ENCODE measurements around the gene OR2B2.

Gene OR2B2

DNA sequence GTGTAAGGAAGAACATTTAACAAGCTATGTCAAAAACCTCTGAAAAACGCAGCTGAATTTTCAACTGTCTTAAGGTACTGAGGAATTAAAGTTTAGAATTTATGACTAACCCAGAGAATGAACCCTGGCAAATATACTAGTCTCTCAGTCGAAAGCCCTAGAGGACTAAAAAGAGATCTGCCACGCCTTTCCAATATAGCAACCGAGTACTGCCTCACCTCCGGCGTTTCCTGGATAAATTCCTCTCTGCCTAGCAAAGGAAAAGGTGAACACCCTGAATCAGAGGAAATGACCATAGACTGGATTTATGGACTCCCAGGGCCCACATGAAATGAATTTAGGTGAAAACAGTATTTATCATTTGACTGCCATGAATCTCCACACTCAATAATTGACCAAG, 12.0 kb upstream of the OR2B2 start:
- no peak for DNase-seq (ENCODE audit: low read depth in 1 of 2, low spot score in 1 of 2)
- H3K4me3 ChIP-seq (replicated peaks; ENCODE audit: insufficient read depth, low read length) = no peak overlapping the region
- no peaks in the 10 kb centered on the region for H3K27me3 ChIP-seq (ENCODE audit: insufficient read depth, poor library complexity, severe bottlenecking)
- H3K27ac ChIP-seq (replicated peaks) = no peak overlapping the region
- TF ChIP-seq POLR2AphosphoS5 (IDR thresholded peaks at IDR 0.05; ENCODE audit: low read depth) (no peak), SPI1 (IDR thresholded peaks at IDR 0.05; ENCODE audit: borderline replicate concordance, low read depth) (no peak), GABPA (IDR thresholded peaks at IDR 0.05; ENCODE audit: low read depth) (no peak)
- TF ChIP-seq, protein P1, sequence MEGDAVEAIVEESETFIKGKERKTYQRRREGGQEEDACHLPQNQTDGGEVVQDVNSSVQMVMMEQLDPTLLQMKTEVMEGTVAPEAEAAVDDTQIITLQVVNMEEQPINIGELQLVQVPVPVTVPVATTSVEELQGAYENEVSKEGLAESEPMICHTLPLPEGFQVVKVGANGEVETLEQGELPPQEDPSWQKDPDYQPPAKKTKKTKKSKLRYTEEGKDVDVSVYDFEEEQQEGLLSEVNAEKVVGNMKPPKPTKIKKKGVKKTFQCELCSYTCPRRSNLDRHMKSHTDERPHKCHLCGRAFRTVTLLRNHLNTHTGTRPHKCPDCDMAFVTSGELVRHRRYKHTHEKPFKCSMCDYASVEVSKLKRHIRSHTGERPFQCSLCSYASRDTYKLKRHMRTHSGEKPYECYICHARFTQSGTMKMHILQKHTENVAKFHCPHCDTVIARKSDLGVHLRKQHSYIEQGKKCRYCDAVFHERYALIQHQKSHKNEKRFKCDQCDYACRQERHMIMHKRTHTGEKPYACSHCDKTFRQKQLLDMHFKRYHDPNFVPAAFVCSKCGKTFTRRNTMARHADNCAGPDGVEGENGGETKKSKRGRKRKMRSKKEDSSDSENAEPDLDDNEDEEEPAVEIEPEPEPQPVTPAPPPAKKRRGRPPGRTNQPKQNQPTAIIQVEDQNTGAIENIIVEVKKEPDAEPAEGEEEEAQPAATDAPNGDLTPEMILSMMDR (IDR thresholded peaks at IDR 0.05; ENCODE audit: insufficient read depth, low read length) = no peak
- TF ChIP-seq, protein P2, sequence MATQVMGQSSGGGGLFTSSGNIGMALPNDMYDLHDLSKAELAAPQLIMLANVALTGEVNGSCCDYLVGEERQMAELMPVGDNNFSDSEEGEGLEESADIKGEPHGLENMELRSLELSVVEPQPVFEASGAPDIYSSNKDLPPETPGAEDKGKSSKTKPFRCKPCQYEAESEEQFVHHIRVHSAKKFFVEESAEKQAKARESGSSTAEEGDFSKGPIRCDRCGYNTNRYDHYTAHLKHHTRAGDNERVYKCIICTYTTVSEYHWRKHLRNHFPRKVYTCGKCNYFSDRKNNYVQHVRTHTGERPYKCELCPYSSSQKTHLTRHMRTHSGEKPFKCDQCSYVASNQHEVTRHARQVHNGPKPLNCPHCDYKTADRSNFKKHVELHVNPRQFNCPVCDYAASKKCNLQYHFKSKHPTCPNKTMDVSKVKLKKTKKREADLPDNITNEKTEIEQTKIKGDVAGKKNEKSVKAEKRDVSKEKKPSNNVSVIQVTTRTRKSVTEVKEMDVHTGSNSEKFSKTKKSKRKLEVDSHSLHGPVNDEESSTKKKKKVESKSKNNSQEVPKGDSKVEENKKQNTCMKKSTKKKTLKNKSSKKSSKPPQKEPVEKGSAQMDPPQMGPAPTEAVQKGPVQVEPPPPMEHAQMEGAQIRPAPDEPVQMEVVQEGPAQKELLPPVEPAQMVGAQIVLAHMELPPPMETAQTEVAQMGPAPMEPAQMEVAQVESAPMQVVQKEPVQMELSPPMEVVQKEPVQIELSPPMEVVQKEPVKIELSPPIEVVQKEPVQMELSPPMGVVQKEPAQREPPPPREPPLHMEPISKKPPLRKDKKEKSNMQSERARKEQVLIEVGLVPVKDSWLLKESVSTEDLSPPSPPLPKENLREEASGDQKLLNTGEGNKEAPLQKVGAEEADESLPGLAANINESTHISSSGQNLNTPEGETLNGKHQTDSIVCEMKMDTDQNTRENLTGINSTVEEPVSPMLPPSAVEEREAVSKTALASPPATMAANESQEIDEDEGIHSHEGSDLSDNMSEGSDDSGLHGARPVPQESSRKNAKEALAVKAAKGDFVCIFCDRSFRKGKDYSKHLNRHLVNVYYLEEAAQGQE (IDR thresholded peaks at IDR 0.05; ENCODE audit: insufficient replicate concordance, low read depth) = no peak

DNA sequence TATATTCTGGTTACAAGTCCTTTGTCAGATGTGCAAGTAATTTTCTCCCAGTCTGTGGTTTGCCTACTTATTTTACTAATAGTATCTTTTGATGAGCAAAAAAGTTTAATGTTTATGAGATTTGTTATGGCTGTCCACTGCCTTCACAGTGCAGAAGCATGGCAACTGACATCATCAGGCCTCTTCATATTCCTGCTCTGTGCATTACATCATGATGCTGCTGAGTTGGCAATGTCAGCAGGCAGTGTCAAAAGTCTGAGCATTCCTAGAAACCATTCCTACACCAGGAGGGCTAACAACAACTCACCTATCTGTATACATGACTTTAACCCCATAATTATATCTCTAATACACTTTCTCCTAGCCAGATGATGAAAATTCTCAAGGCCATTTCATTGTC, 10.8 kb upstream of the OR2B2 start:
- TF ChIP-seq SPI1 (IDR thresholded peaks at IDR 0.05; ENCODE audit: borderline replicate concordance, low read depth) (no peak), GABPA (IDR thresholded peaks at IDR 0.05; ENCODE audit: low read depth) (no peak)
- TF ChIP-seq, protein P1 (IDR thresholded peaks at IDR 0.05; ENCODE audit: insufficient read depth, low read length) = no peak
- TF ChIP-seq, protein P2 (IDR thresholded peaks at IDR 0.05; ENCODE audit: insufficient replicate concordance, low read depth) = no peak
- H3K27me3 ChIP-seq (ENCODE audit: insufficient read depth, poor library complexity, severe bottlenecking) = no peaks in the 10 kb centered on the region
- DNase-seq (ENCODE audit: low read depth in 1 of 2, low spot score in 1 of 2) = no peak
- H3K4me3 ChIP-seq (replicated peaks; ENCODE audit: insufficient read depth, low read length) = no peak overlapping the region
- H3K27ac ChIP-seq (replicated peaks) = no peak overlapping the region

DNA sequence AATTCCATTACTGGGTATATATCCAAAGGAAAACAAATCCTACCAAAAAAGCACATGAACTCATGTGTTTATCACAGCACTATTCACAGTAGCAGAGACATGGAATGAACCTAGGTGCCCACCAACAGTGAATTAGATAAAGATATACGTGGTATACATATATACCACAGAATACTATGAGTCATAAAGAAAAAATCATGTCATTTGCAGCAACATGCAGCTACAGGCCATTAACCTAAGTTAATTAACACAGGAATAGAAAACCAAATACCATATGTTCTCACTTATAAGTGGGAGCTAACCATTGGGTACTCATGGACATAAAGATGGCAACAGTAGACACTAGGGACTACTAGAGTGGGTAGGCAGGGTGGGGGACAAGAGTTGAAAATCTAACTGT, 4.2 kb downstream of the OR2B2 start:
- DNase-seq (ENCODE audit: low read depth in 1 of 2, low spot score in 1 of 2) = no peak
- TF ChIP-seq GABPA (IDR thresholded peaks at IDR 0.05; ENCODE audit: low read depth) (no peak), SPI1 (IDR thresholded peaks at IDR 0.05; ENCODE audit: borderline replicate concordance, low read depth) (no peak), POLR2AphosphoS5 (IDR thresholded peaks at IDR 0.05; ENCODE audit: low read depth) (no peak)
- TF ChIP-seq, protein P1 (IDR thresholded peaks at IDR 0.05; ENCODE audit: insufficient read depth, low read length) = no peak
- TF ChIP-seq, protein P2 (IDR thresholded peaks at IDR 0.05; ENCODE audit: insufficient replicate concordance, low read depth) = no peak
- H3K27ac ChIP-seq (replicated peaks) = no peak overlapping the region
- no peaks in the 10 kb centered on the region for H3K27me3 ChIP-seq (ENCODE audit: insufficient read depth, poor library complexity, severe bottlenecking)
- H3K4me3 ChIP-seq (replicated peaks; ENCODE audit: insufficient read depth, low read length) = no peak overlapping the region
